Prostate gland (tissue), 2 donors: ENCODE results near the gene SLC10A7. TPM values are rescaled to one million over a fixed set of nuclear protein-coding genes. Genes with fewer than 3 reads are reported as not detected.

Source experiments
- DNase-seq: peaks from one replicate; pipeline ENCODE4 v3.0.0-alpha.2; 2019; ENCODE audit warnings: low spot score
- H3K27ac ChIP-seq, 2 donors: fragments of 200-600 bp; sonication (generic); 2 replicates each; pipeline ENCODE4 v1.5.1; 2017 to 2019
- H3K27me3 ChIP-seq: fragments of 200-600 bp; sonication (generic); replicated peaks from 2 replicates; pipeline ENCODE4 v1.5.1; 2019; ENCODE audit not compliant: insufficient read depth
- H3K36me3 ChIP-seq, 2 donors: fragments of 200-600 bp; sonication (generic); 1 replicate in 1 of 2; 2 replicates in 1 of 2; pipeline versions ENCODE4 v1.5.1 to v1.8.1; 2017 to 2019
- H3K4me1 ChIP-seq: fragments of 200-600 bp; sonication (generic); replicated peaks from 2 replicates; pipeline ENCODE4 v1.5.1; 2019
- H3K4me3 ChIP-seq, 2 donors: fragments of 200-600 bp; sonication (generic); 2 replicates each; pipeline ENCODE4 v1.5.1; 2017 to 2019
- H3K9me3 ChIP-seq: fragments of 200-600 bp; sonication (generic); 2 replicates; pipeline ENCODE4 v1.5.1; 2017
- CTCF ChIP-seq, 4 experiments: fragments of 200-600 bp in 2 of 4; fragments of 450-650 bp in 2 of 4; sonication (generic) in 2 of 4; IDR thresholded peaks; 1 replicate in 3 of 4; 2 replicates in 1 of 4; pipeline ENCODE4 v1.5.1; 2016 to 2019; ENCODE audit warnings: antibody characterized with exemption in 4 of 4, mild to moderate bottlenecking in 2 of 4, moderate library complexity in 2 of 4
- POLR2A ChIP-seq: fragments of 450-650 bp; IDR thresholded peaks from one replicate; pipeline ENCODE4 v1.6.1; 2016; ENCODE audit warnings: antibody characterized with exemption, mild to moderate bottlenecking
- POLR2AphosphoS5 ChIP-seq: sonication (generic); formaldehyde crosslinking; IDR thresholded peaks from one replicate; pipeline ENCODE4 v1.6.1; 2017; ENCODE audit warnings: antibody characterized with exemption
- WGBS: methylation state at CpG from one replicate; pipeline ENCODE4 v1.1.5; 2018; 5-methylcytosine and 5-hydroxymethylcytosine counted together
- intact Hi-C: fragments of 100-400 bp; cut with DNase I; formaldehyde crosslinking; loops from one replicate; pipeline ENCODE4 v1.14.2; 2022
- total RNA-seq, 2 donors: library from RNA; depleted of rRNA; stranded (reverse); fragments of >200 nt; gene quantifications; one replicate each; pipeline ENCODE4 v1.1.0, GENCODE V29; 2016

Gene SLC10A7
- total RNA-seq, 2 donors from 2014 or later: 9.9 to 11.2 TPM

GRCh38 chr4:146294776-146295175, 227.0 kb downstream of the SLC10A7 start:
- TF ChIP-seq POLR2AphosphoS5: no peak
- TF ChIP-seq POLR2A: no peak
- no peak for TF ChIP-seq CTCF (IDR thresholded peaks at IDR 0.05)
- H3K27me3 ChIP-seq: no peaks in the 10 kb centered on the region
- no peaks in the 10 kb centered on the region for H3K36me3 ChIP-seq
- H3K4me1 ChIP-seq: no peaks in the 10 kb centered on the region
- no peak overlapping the region for H3K27ac ChIP-seq
- DNase-seq: no peak
- no peak overlapping the region for H3K4me3 ChIP-seq
- no peaks in the 10 kb centered on the region for H3K9me3 ChIP-seq
- intact Hi-C loops: no loop called here
- WGBS: 94% methylated on average over 2 of the region's 2 CpGs

GRCh38 chr4:146292508-146292907, 229.2 kb downstream of the SLC10A7 start:
- 82% methylated on average over 2 of the region's 2 CpGs for WGBS
- H3K4me1 ChIP-seq: no peaks in the 10 kb centered on the region
- H3K4me3 ChIP-seq: no peak overlapping the region
- no peaks in the 10 kb centered on the region for H3K36me3 ChIP-seq
- DNase-seq: no peak
- no peaks in the 10 kb centered on the region for H3K9me3 ChIP-seq
- H3K27me3 ChIP-seq: no peaks in the 10 kb centered on the region
- no peak for TF ChIP-seq CTCF (IDR thresholded peaks at IDR 0.05)
- TF ChIP-seq POLR2AphosphoS5: no peak
- no peak for TF ChIP-seq POLR2A
- intact Hi-C loops: no loop called here
- no peak overlapping the region for H3K27ac ChIP-seq

- no peak for DNase-seq
- intact Hi-C loops: no loop called here
- TF ChIP-seq POLR2AphosphoS5: no peak
- TF ChIP-seq CTCF (IDR thresholded peaks at IDR 0.05): no peak
- TF ChIP-seq POLR2A: no peak
Observed at GRCh38 chr4:146291313-146291712, 230.4 kb downstream of the SLC10A7 start.

GRCh38 chr4:146288193-146288592, 233.5 kb downstream of the SLC10A7 start:
- Histone ChIP-seq H3K27ac (no peak overlapping the region), H3K4me1 (no peaks in the 10 kb centered on the region), H3K36me3 (no peaks in the 10 kb centered on the region), H3K27me3 (no peaks in the 10 kb centered on the region), H3K9me3 (no peaks in the 10 kb centered on the region), H3K4me3 (no peak overlapping the region)
- intact Hi-C loops: no loop called here
- TF ChIP-seq CTCF (IDR thresholded peaks at IDR 0.05) (no peak), POLR2AphosphoS5 (no peak), POLR2A (no peak)
- no peak for DNase-seq
- WGBS: 79% methylated on average over 4 of the region's 4 CpGs

More at GRCh38 chr4:146291313-146291712, 230.4 kb downstream of the SLC10A7 start:
- Histone ChIP-seq H3K4me1 (no peaks in the 10 kb centered on the region), H3K27ac (no peak overlapping the region), H3K27me3 (no peaks in the 10 kb centered on the region), H3K4me3 (no peak overlapping the region), H3K36me3 (no peaks in the 10 kb centered on the region), H3K9me3 (no peaks in the 10 kb centered on the region)
- 94% methylated on average over 1 of the region's 1 CpG for WGBS

- no peak overlapping the region for H3K4me3 ChIP-seq
- TF ChIP-seq POLR2AphosphoS5 (no peak), POLR2A (no peak), CTCF (IDR thresholded peaks at IDR 0.05) (no peak)
- no peak overlapping the region for H3K27ac ChIP-seq
- no peaks in the 10 kb centered on the region for H3K9me3 ChIP-seq
- intact Hi-C loops: no loop called here
- H3K27me3 ChIP-seq: no peaks in the 10 kb centered on the region
- no peaks in the 10 kb centered on the region for H3K4me1 ChIP-seq
- H3K36me3 ChIP-seq: no peaks in the 10 kb centered on the region
- DNase-seq: no peak
Observed at GRCh38 chr4:146285037-146285436, 236.7 kb downstream of the SLC10A7 start.
